Coronary artery (tissue), 2 donors: ENCODE measurements around the gene TMPRSS4.

Experiments
- DNase-seq: peaks from one replicate; pipeline ENCODE4 v3.0.0-alpha.2; 2017; ENCODE audit warnings: low spot score
- H3K27ac ChIP-seq, 2 donors: fragments of 200-600 bp; sonication (generic); one replicate each; pipeline ENCODE4 v1.5.1; 2016 to 2019
- H3K4me3 ChIP-seq: fragments of 200-600 bp; sonication (generic); 2 replicates; pipeline ENCODE4 v1.5.1; 2016; ENCODE audit warnings: mild to moderate bottlenecking, moderate library complexity
- CTCF ChIP-seq: fragments of 200-600 bp; sonication (generic); IDR thresholded peaks from one replicate; pipeline ENCODE4 v1.5.1; 2019; ENCODE audit warnings: antibody characterized with exemption

TMPRSS4 gene

DNA sequence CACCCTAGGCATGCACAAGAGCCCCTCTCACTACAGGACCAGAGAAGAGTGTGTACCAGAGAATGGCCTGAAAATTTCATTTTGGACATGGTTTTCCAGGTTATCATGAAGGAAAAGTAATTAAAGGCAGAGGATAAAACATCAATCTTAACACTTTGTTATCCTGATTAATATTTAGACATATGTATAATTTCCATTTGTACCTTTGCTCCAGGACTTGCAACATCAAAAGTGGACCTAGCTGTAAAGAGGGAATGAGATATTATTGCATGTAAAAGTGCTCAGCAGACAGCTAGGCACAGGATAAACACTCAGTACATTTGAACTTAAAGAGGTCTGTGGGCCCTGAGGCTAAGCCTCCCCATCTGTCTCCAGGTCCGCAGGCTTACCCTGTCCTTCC, 77.8 kb downstream of the TMPRSS4 start:
- DNase-seq: no peak
- TF ChIP-seq CTCF: no peak
- Histone ChIP-seq H3K27ac (no peak overlapping the region), H3K4me3 (no peak overlapping the region)

GRCh38 chr11:118155776-118156530, 79.1 kb downstream of the TMPRSS4 start:
- H3K4me3 ChIP-seq: no peak overlapping the region
- no peak for TF ChIP-seq CTCF
- no peak for DNase-seq
- no peak overlapping the region for H3K27ac ChIP-seq

DNA sequence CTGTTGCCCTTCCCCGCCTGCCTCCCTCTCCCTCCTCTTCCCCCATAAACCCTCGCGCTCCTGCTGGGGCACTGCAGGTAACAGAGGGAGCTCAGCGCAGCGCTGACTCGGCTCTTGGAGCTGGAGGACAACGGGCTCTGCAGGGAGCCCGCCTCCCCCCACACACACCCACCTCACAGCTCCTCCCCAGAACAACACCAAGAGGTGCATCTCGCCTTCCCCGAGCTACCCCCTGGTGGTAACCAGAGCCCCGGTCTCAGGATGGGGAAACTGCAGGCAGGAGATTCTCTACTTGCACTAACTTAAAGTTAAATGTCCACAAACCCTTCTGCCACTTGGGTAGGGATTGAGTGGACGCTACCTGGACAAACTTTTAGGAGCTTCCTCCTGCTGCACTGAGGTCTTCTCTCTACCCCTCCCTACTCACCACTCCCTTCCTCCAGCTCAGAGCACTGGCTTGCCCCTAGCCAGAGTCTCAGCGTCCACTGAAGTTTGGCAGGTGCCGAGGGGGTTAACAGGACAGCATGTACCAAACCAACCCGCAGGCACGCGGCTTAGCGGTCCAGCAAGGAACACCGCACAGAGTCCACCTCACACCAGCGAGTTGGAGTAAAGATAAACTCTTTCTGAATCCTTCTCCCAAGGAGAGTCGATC, 79.8 kb downstream of the TMPRSS4 start:
- Histone ChIP-seq H3K27ac (no peak overlapping the region), H3K4me3 (no peak overlapping the region)
- no peak for DNase-seq
- no peak for TF ChIP-seq CTCF

- Histone ChIP-seq H3K27ac (no peak overlapping the region), H3K4me3 (no peak overlapping the region)
- no peak for TF ChIP-seq CTCF
- DNase-seq: no peak
These were observed 80.5 kb downstream of the TMPRSS4 start for GRCh38 chr11:118157186-118157895.

GRCh38 chr11:118161786-118162185, 84.9 kb downstream of the TMPRSS4 start:
- Histone ChIP-seq H3K27ac (no peak overlapping the region), H3K4me3 (no peak overlapping the region)
- no peak for TF ChIP-seq CTCF
- no peak for DNase-seq

DNA sequence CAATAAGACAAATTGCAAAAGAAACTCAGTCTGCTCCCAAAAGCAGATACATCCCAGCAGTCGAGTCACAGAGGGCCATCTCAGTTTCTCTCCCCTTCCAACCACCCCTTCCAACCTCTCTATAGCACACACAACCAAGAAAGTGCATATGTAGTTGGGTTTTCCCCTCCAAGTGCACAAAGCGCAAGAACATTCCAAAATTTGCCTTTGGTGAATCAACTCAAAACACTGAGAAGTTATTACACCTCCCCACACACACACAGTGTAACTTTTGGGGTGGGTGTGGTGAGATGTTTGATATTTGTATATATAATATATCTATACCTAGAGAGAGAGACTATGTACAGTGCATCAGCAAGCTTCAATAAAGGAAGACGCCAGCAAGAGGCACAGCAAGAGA, 86.0 kb downstream of the TMPRSS4 start:
- no peak overlapping the region for H3K4me3 ChIP-seq
- no peak for TF ChIP-seq CTCF
- no peak for DNase-seq
- no peak overlapping the region for H3K27ac ChIP-seq
